Activated T-helper 1 cell treated with anti-CD3 and anti-CD28 coated beads, Interleukin-2, amount 50 U/mL, for 16 hours (primary cell): Measurements from ENCODE around the gene DOC2A.
"Not testable (repeated sequence)": the region's sequence is repeated elsewhere in the genome, so short reads cannot be mapped to it uniquely, and the experiment has no call there.

Experiments used
- DNase-seq, 2 donors: peaks; one replicate each; pipeline ENCODE4 v3.0.0-alpha.2; 2020; ENCODE audit warnings: low read depth in 1 of 2, low spot score in 1 of 2

The DOC2A gene

DNA sequence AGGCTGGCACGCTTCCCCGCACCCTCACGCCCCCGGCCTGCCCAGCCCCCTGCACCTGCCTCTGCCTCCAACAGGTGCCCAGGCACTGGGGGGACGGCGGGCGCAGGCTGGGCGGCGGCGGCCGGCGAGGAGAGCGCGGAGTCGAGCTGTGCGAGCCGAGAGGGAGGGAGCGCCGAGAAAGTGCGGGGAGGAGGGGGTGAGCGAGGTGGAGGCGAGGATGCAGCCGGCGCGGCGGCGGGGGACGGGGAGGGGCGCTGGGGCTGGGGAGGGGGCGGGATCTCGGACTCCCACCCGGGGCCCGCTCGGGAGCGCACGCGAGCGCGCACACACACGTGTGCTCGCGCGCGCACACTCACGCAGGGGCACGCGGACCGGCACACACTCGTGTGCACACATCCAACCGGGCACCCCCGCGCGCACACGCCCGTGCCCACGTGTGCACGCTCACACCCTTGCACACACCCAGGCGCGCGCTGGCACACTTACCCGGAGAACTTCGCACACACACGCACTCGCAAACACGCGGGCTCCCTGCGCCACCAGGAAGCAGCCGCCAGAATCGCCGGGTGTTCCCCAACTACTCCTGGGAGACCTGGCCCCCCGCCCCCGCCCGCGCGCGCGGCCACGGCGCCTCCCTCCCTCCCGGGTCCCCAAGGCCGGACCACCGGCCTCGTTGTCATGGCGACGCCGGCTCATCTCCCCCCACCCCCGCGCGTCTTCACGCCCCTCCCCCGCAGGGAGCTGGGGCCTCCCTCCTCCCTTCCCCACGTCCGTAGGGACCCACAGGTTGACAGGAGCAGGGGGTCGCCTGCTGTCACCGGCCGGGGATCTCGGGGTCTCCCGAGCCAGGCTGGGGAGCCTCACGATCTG is at the start of gene DOC2A:
DOC2A (minus strand) TSS at position 184 of the 870 bp plus-strand sequence. CDS start 805 bp downstream, outside the sequence.
- DNase-seq = no peak

DNA sequence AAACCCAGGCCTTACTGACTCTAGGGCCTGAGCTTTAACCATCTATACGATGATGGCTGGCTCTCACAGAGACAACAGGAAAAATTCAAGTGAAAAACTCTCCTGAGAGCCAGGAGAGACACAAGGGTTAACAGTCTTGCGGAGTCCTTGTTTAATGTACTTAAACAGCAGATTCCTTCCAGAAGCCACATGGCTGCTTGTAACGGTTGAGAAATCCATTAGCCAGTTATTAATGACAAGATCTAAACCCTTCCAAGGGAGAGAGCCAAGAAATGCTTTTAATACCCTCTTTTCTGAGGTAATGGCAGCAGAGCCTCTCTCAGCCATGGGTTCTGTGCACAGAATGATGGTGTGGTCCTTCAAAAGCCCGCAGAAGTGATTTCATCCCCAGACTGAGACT is 49.5 kb upstream of the DOC2A start:
- no peak for DNase-seq

DNA sequence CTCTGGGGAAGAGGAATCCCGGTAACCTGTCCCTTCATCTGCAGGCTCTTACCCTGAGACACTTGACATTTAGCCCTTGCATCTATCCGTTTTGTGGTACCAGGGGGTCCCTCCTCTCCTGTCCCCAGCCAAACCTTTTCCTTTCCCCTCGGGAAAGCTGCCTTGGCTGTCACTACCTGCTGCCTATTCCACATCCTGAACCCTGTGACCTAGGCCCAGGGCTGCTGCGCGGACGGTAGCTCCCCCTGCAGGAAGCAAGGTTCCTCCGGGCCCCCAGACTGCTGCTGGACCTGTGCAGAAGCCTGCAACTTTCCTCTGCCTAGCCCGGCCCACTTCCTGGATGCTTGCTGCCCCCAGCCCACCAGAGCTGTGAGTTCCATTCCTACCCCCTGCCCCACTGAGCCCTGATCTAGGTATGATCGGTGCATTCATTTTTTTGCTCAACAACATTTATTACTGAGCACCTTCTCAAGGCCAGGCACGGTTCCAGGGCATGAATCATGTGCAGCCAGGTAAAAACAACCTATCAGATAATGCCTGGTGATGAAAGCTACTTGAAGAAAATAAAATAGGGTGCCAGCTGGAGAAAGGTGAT is 44.2 kb upstream of the DOC2A start:
- DNase-seq = no peak

DNA sequence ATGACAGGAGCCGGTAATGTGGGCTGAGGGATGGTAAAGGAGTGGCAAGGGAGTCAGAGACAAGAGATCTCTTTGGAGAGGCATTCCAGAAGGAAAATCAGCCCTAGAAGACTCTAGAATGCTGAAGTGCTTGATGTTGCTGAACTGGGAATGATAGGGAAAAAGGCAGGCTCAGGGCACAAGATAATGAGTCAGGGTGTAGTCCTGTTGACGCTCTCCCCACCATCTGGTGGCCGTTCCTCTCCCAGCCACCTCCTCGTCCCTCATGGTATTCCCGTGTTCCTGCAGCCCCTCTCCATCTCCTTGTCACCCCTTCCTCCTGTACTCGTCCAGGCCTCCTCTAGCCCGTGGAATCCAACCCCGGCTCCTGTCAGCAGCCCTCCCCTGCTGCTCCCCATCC is 43.6 kb upstream of the DOC2A start:
- no peak for DNase-seq

DNA sequence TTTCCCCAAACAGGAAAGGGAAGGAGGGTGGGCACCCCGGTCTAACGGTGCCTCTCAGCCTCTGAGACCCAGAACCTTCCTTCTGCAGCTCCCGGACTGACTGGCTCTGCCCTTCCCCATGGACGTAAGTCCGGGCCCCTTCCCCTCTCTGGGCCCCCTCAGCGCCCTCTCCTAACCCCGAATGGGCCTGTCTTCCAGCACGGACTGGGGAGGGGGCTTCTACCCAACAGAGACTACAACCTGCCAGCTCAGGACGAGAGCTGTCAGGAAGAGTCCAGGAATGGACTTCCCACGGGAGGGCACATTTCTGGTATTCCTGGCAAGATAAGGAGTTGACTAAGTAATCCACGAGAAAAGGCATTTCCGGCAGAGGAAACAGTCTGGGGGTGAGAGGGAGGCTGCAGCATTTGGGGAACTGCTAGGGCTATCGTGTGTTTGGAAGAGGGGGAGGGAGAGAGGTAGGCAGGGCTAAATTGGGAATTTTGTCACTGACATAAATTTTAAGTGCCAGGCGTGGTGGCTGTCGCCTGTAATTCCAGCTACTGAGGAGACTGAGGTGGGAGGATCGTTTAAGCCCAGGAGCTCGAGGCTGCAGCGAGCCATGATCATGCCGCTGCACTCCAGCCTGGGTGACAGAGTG is 42.7 kb upstream of the DOC2A start:
- DNase-seq = no peak

DNA sequence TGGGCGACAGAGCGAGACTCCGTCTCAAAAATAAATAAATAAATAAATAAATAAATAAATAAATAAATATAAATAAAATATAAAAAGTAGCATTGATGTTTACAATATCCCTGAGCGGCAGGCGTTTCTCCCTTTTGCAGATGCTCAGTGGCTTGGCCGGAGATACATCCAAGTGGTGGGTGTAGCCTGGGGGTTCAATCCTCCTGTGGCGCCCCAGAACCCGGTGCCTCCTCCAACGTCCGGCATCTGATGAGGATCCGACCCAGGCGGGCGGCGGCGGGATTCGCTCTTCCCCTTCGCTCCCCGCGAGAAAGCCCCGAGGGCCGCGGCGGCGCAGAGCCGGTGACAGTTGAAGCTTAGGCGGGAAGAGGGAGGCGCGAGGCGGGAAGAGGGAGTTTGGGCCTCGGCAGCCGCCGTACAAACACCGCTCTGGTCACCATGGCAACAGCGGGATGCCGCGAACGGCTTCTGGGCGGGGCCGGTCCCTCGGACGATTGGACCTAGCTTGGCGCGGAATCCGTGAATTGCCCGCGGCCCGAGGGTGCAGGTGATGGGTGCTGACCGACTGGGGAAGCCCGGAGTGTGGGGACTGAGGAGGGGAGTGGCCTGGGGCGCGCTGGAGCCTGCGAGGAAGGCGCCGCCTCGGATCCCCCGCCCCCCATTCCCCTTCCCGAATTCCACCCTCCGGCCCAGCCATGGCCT is 42.0 kb upstream of the DOC2A start:
- peak; percentile 81 for DNase-seq

DNA sequence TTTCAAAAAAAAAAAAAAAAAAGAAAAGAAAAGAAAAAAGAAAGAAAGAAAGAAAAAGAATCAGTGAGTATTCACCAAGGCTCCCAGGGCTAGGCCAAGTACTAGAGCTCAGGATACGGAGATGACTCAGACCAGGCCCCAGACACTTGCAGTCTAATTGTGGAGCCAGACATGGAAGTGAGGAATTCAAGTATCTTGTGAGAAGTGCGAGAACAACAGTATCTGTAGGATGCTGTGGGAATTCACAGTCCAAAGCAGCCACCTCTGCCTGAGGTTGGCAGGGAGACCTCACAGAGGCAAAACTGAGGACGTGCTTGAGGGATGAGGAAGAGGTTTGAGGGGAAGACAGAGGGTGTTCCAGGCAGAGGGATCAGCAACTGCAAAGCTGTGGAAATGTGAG is 40.7 kb upstream of the DOC2A start:
- no peak for DNase-seq

DNA sequence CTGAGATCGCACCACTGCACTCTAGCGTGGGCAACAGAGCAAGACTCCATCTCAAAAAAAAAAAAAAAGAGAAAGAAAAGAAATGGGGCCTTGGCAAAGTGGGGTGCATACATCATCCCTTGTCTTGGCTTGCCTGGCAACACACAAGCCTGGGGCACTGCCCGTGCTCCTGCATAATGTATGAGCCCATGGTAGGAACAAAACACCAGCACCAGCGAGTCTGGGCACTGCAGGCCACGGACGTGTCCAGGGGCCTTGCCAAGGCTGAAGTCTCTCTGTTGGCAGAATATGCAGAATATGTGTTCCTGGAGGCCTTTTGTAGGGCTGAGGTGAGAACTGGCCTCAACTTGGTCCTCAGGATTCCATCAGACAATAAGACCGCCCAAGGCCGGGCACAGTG is 39.0 kb upstream of the DOC2A start:
- DNase-seq = no peak

DNA sequence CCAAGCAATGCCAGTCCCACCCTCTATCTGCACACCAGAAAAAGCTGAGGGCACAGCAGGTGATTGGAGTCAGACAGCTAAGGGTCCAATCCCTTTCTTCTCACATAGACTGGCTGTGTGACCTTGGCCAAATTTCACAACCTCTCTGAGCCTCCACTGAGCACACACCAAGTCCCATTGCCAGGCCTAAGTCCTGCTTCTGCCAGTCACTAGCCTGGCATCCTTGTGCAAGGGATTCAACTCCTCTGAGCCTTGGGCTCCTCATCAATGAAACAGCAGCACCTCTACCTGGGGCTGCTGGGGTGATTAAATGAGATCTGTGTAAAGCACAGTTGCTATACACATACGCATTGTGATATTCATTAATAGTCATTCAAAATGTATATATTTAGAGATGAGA is 35.8 kb upstream of the DOC2A start:
- DNase-seq = no peak

DNA sequence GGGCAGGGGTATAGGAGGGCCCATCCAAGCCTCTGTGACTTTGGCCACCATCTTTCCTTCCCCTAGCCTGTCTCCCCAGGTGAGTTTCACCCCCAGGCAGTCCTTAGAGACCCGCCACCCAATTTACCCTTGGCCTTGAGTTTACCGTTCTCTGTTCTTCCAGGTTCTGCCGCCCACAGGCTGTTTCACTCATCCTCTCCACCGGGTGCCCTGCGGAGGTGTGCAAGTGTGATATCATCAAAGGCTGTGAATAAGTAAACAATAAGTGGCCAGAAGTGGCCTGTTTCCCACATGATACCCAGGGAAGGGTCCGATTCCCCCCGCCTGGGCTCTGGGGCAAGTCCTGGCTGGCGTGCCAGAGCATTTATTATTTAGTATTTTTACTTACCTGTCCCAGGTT is 35.4 kb upstream of the DOC2A start:
- no peak for DNase-seq

DNA sequence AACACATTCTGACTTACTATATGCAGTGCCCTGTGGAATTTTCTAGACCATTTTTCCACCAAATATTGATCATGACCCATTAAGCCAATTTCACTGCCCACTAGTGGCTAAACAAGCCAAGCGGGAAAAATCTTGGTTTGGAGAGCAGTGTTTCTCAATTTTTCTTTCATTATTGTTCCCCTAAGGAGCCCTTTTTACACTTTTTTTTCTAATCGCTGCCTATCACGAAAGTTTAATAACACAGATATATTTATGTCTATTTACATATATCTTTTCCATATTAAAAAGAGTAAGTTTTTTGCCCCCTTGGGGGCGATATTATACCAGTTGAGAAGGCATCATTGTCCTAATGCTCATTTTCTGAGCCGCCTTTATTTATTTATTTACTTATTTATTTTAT is 31.0 kb upstream of the DOC2A start:
- DNase-seq = no peak

DNA sequence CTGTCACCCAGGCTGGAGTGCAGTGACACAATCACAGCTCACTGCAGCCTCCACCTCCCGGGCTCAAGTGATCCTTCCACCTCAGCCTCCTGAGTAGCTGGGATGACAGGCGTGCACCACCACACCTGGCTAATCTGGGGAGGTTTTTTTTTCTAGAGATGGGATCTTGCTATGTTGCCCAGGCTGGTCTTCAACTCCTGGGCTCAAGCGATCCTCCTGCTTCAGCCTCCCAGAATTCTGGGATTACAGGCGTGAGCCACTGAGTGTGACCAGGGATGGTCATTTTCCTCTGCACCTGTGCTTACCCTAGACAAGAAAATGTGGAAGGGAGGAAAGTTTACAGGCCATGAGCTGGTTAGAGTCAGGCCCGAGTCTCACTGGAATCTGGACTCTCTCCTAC is 29.9 kb upstream of the DOC2A start:
- not testable (repeated sequence) for DNase-seq

DNA sequence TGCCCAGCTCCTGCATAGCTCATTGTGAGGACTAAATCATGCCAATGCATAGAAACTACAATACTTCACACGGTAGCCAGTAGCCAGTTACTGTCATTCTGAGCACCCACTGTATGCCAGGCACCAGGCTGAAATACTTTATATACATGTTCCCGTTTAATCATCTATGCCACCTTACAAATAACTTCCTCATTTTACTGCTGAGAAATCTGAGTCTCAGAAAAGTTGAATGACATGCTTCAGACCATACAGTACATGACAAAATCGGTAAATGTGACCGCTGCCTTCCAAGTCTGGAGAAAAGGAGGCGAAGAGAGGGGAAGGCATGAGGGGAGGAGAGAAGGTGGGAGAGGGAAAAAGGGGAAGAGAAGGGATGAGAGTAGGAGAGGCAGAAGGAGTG is 29.4 kb upstream of the DOC2A start:
- DNase-seq = no peak

DNA sequence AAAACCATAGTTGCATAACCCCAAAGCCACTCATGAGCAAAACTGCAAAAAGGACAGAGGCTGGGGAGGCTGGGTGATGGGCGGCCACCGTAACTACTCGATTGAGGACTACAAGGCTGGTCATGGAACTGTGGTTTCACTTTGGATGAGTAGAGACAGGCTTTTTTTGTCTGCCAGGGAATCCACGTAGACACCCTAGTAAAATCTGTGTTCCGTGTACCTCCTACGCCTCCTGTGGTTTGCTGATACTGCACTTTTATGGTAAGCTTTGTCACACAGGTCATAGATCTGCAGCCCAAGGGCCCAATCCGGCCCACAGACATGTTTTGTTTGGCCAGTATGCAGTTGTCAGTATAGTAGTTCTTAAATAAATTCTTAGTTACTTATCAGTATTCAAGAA is 22.4 kb upstream of the DOC2A start:
- no peak for DNase-seq

DNA sequence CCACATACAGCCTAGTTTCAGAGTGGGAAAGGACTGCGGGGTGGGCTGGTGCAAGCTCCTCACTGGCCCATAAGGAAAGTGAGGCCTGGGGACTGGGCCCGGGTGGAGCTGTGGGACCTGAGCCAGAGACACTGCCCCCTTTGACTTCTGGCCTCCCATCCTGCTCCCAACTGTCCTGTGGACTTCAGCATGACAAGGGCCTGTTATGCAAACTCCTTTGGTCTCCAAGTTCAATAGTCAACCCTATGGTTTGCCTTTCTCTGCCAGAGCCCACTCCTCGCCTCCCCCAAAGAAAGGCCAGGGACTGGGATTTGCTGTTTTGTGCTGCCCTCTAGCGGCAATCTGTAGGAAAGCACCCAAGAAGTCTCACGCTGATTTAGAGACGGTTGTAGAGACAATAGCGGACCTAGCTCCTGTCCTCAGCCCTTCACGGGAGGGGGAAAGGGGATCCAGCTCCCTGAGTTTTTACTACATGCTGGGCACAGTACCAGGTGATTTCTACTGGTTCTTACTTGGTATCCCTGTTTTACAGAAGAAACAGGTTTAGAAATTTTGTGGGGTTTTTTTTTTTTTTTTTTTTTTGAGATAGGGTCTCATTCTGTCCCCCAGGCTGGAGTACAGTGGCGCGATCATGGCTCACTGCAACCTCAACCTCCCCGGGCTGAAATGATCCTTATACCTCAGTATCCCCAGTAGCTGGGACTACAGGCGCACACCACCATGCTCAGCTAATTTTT is 21.4 kb upstream of the DOC2A start:
- peak in 1 of 2 donors; percentile 39 for DNase-seq

DNA sequence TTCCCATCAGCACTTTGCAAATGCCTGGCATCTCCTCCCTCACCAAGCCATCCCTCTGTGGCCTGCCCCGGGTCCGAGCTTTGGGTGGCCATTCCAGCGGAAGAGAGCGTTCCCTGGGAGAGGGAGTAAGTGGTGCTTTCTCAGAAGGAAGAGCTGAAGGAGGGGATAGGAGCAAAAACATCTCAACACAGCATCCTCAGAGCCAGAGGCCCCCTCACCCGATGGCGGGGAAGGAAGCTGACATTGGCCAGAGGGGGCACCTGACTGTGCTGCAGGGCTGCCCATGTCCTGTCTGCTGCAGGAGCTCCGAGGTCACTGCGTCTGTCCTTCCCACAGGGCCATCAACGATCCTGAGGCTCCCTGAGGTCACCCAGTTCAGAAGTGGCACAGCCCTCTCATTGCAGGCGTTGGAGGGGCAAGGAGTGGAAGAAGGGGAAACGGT is 20.7 kb upstream of the DOC2A start:
- no peak for DNase-seq

DNA sequence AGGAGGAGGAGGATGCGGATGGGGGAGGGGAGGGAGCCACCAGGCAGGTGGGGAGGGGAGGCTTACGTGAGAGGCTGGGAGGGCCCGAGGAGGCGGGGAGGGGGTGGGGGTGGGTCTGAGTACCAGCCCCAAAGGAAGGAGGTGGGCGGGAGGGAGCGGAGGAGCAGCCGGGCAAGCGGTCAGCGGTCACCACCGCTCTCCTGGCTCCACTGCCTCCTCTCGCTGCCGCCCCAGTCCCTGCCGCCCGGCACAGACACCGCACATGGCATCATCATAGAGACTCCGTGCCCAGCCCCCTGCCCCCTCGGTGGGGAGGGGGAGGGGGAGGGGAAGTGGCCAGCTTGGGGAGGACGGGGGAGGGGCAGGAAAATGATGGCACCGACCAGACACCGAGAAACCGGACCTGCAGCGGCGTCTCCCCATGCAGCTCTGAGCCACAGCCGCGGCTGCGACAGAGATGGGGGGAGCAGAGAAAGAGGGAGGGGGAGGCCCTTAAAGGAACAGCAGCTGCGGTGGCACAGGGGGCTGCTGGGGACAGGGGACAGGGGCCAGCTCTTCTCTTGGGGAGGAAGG is 20.1 kb upstream of the DOC2A start, which contains the start of gene TLCD3B:
TLCD3B (minus strand) TSS at position 431 of the 573 bp plus-strand sequence. CDS start 744 bp downstream, outside the sequence.
- no peak for DNase-seq

DNA sequence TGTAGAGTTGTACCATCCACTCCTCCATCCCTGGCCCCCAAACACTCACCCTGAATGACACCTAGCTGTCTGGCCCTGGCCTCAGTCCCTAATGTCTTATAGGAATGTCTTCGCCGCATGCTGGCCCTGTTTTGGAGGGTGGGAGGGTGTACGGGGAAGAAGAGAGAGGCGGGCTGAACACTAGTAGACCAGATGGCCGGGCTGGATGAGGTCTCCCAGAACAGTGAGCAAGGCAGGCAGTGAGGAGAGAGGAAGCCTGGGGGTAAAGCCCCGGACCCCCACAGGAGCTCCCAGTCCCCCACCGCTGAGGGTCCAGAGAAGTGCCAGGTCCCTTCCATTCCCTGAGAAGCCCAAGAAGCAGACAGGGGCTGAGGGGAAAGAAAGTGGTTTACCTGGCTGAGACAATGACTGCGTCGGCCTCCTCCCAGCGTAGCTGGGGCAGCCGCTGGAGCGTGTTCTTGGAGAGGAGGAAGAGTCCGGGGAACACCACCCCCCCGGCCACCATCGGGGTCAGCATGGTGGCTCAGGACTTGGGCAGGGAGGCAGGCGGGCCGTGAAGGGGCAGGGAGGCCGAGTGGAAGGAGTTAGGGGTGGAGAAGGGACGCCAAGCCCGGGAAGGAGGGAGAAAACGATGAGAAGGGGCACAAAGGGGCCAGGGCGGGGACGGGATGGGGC is 19.3 kb upstream of the DOC2A start:
- no peak for DNase-seq

DNA sequence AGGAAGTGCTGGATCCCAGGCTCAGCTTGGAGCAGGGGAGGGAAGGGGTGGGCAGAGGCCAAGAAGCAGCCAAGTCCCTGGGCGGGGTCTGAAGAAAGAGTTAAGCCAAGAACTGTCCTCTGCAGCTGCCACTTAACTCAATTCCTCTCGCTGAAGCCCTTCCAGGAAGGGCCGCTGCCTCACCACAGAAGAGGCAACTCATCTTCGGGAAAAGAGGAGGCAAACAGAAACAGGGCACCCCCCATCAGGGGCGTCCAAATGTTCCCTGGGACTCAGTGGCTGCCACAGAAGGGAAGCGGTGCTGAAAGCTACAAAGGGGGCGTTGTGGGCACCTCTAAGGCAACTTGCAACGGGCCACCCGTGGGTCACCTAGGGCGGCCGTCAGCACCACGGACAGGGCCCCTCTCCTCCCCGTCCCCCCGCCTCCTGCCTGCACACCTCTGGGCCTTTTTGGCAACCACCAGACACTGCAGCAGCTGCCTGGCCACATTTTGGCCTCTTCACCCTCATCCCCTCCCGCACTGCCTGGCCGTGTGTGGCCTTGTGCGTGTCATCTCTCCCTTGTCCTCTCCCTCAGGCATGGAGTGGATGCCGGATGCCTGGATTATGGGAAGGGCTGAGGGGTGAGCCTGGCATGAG is 17.7 kb upstream of the DOC2A start:
- DNase-seq = no peak
